NCI-H1105 (cell line): ENCODE data around the gene TBCB.
"Not testable (repeated sequence)": the region's sequence is repeated elsewhere in the genome, so short reads cannot be mapped to it uniquely, and the experiment has no call there.

Source experiments
- DNase-seq: peaks from one replicate; lab custom pipeline; 2025; lab: John Stamatoyannopoulos, UW

Gene TBCB

DNA sequence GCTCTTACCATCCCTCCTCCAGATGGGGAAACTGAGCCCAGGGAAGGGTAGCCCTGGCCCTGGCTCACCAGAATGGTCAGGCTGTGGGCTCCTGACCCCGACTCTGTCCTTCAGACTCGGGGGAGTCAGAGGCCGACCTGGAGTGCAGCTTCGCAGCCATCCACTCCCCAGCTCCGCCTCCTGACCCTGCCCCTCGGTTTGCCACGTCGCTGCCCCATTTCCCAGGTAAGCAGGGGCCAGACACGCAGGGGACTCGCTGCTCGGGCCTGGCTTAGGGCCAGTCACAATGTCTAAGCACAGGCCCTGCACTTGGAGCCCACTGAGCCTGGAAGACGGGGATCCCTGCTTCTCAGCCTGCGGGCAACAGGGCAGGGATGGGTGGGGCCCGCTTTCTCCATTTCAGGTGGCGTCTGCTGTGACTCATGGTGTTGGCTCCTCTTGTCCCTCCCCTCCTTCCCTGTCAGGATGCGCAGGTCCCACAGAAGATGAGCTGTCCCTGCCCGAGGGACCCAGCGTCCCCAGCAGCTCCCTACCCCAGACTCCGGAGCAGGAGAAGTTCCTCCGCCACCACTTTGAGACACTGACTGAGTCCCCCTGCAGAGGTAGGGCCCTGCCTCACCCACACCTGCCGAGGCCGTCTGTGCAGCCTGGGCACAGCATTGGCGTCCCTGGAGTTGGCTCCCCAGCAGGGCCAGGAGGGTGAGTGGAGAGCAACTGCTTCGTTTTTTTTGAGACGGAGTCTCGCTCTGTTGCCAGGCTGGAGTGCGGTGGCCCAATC, 13.5 kb upstream of the TBCB start:
- no peak for DNase-seq

DNA sequence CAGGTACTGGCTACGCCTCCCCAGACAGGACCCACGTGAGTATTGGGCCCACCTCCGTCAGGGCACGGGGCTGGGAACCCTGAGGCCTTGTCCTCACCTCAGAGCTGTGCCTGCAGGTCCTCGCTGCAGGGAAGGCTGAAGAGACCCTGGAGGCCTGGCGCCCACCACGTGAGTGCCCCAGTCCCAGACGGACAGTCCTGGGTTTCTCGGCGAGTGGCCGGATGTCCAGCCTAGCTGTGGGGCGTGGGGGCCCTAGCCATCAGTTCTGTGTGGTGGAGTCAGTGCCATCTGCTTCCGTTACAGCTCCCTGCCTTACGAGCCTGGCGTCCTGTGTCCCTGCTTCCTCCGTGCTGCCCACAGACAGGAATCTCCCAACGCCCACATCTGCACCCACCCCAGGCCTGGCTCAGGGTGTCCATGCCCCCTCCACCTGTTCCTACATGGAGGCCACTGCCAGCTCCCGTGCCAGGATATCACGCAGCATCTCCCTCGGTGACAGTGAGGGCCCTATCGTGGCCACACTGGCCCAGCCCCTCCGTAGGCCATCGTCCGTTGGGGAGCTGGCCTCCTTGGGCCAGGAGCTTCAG, 12.1 kb upstream of the TBCB start:
- no peak for DNase-seq

- no peak for DNase-seq
Measured at GRCh38 chr19:36103842-36104552, 11.3 kb upstream of the TBCB start.

DNA sequence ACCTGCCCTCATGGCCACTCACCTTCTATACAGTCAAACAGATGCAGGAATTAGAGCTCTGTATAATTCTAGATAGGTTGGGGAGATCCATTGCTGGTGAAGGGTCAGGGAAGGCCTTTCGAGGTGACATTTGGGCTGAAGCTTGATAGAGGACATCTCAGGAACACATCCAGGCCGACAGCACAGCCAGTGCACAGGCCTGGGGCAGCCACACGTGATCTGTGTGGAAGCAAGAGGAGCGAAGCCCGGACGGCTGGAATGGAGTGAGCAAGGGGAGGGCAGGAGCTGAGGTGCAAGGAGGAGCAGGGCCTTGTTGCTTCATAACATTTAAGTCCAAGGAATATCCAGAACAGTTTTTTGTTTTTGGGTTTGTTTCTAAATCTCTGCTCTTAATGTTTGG, 8.8 kb upstream of the TBCB start:
- no peak for DNase-seq

- no peak for DNase-seq
Measured at GRCh38 chr19:36106991-36107390, 8.3 kb upstream of the TBCB start.

GRCh38 chr19:36108684-36109083, 6.6 kb upstream of the TBCB start:
- DNase-seq = no peak

DNA sequence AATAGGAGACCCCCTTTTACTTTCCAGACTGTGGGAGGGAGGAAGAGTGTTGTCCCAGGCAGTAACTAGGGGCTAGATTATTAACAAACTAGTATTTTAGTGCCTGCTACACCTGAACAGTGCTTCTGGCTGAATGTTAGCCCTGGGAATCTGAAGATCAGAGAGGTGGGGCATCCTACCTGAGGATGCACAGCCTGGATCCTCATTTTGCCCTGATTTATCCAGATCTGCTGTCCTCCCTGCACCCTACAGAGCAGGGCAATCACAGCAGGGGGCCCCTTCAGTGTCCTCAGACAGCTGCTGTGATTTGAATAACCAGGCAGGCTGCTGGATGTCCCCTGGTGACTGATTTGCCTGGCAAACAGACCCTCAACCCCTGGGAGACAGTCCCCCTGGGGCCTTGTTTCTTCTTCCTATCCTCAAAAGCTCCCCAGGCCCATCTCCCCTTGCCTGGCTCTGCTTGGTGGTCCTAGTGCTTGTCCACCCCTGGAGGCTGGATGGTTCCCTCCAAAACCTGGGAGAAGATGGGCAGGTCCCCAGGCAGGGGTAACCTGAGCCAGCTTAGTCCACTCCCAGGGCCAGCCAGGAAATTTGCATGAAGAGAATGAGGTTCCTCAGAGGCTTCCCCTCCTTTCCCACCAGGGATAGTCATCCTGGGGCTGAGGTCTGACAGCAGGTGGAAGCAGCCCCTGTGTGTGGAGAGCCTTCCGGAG, 4.6 kb upstream of the TBCB start, which contains the start of gene OVOL3:
Gene OVOL3 (plus strand): TSS at position 657 of the 713 bp plus-strand sequence. CDS start 60 bp downstream, outside the sequence.
- DNase-seq = no peak

DNA sequence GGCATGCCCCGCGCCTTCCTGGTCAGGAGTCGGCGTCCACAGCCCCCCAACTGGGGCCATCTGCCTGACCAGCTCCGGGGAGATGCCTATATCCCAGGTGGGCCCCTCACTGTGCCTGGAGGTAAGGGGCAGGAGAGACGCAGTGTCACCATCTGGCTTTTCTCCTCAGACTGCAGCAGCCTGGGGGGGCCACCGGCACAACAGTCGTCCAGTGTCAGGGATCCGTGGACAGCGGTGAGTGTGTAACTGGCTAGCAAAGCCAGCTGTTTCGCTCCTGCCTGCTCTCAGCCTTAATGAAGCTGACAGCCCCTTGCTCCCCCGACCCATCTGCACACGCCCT, 4.1 kb upstream of the TBCB start:
- DNase-seq = no peak

- no peak for DNase-seq
Measured at GRCh38 chr19:36112678-36113077, 2.6 kb upstream of the TBCB start.

GRCh38 chr19:36113425-36113824, 1.8 kb upstream of the TBCB start:
- DNase-seq = no peak

- peak; percentile 34 for DNase-seq
Measured at GRCh38 chr19:36113894-36114720, 1.2 kb upstream of the TBCB start.

DNA sequence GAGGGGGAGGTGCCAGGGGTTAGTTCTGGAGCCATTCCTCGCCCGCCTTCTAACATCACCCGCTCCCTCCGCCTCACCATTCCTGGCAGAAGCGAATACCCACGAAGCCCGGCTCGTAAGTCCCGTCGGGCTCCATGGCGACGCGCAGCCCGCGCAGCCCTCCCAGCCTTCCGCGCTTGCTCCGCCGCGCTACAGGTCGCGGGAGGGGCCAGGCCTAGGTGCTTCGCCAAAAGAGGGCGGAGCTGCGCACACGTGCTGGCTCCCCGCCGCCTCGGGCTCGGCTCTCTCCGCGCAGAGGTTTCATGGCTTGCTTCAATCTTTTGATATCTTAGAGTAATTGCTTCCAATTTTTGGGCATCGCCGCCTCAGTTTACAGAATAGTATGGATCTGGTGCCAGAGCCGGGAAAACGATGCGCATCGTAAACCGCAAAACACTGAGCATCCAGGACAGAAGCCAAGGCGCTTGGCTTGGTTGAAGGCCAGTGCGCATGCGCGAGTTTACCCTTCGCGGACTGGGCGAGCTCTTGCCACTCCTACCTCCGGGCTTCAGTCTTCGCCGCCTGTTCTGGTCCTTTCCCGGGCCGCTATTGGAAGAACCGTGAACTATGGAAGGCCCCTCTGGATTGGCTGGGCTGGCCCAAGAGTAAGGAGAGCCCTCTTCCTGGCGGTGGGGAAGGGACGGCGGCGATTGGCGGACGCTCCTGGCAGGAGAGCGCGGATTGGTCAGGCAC, 381 bp upstream of the TBCB start, which contains the start of gene POLR2I:
Gene POLR2I (minus strand): TSS at position 155 of the 732 bp plus-strand sequence. CDS start 19 bp downstream, at position 136.
- DNase-seq = peak; percentile 99

- DNase-seq = no peak
Measured at GRCh38 chr19:36116344-36116637, 1.0 kb downstream of the TBCB start.

DNA sequence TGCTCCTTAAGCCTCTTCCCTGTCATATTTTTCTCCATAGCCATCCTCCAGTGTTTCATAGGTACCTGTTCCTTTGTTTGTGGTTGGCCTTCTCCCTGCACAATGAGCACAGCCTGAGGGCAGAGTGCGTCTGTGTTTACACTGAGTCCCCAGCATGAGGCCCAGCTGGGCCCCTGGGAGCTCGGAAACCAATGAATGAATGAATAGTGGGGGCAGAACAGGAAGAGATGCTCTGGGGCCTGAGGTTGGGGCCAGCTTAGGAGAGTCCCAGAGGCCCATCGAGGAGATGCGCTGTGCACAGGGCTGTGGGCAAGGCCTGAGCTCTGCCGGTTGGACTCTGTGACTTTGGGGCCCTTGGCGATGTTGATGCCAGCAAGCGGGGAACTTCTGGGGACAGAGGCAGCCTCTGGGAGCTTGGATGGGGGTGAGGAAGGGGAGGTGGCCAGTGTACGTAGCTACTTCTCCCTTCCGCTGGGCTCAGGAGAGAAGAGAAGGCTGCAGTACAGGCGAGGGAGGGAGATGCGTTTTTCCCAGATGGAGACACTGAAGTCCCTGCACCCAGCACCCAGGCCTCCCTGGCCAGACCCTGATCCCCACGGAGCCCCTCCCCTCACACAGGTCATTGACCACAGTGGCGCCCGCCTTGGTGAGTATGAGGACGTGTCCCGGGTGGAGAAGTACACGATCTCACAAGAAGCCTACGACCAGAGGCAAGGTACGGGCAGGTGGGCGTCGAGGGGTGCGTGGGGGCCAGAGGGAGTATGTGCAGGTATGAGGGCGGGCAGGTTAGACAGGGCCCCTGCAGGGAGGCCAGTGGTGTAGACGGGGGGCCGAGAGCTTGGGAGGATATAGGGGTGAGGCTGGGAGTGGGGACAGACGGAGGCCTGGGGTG, 5.1 kb downstream of the TBCB start:
- DNase-seq = no peak

- no peak for DNase-seq
Measured at GRCh38 chr19:36120984-36121358, 5.7 kb downstream of the TBCB start.

DNA sequence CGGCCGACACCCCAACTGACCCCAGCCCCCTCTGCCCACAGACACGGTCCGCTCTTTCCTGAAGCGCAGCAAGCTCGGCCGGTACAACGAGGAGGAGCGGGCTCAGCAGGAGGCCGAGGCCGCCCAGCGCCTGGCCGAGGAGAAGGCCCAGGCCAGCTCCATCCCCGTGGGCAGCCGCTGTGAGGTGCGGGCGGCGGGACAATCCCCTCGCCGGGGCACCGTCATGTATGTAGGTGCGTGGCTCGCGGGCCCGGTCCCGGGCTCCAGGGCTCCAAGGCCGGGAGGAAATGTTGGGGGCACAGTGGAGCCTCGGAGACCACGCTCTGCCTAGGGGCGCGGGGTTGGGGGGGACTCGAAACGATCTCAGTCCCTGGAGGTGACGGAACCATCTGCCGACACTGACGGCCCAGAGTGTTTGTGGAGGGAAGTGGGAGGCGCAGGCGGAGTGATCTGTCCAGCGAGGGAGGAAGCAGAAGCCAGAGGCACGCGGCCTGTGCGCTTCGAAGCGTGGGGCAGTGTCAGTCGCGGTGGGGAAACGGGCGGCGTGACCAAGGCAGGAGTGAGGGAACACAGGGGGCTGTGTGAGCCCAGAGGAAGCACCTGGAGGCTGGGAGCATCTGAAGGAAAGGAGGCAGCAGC, 6.3 kb downstream of the TBCB start:
- no peak for DNase-seq

GRCh38 chr19:36125557-36125956, 10.3 kb downstream of the TBCB start:
- no peak for DNase-seq

DNA sequence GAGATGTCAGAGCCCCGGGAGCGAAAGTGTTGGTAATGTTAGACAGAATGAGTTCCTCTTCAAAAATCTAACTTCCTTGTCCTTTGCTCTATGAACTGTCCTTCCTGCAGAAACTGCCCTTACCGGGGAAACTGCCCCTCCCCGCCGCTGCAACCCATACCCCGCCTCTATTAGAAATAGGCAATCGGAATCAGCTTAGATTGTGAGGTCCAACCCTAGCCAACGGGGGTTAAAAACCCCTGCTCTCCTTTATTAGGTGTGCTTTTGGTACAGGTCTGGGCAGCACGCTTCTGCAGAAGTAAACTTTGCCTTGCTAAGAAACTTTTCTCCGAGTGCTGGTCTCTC, 13.1 kb downstream of the TBCB start:
- DNase-seq = no peak

GRCh38 chr19:36131221-36131620, 16.0 kb downstream of the TBCB start:
- not testable (repeated sequence) for DNase-seq

DNA sequence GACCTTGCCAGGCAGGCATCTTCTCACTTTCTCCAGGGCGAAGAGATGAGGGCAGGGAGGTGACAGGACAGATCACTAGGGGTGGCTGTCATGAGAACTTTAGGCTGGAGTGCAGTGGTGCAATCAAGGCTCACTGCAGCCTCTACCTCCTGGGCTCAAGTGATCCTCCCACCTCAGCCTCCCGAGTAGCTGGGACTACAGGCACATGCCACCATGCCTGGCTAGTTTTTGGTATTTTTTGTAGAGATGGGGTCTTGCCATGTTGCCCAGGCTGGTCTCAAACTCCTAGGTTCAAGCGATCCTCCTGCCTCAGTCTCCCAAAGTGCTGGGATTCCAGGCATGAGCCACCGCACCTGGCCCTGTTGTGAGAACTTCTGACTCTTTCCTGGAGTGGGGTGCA, 19.6 kb downstream of the TBCB start:
- not testable (repeated sequence) for DNase-seq
